Suppressor macrophage treated with lipopolysaccharide for 1 hour (primary cell): Measurements from ENCODE around the gene SYNGAP1.
A peak's percentile ranks its signal among the peaks of the same experiment; 100 is the strongest.

Experiments
- DNase-seq, 3 donors: peaks; one replicate each; pipeline ENCODE4 v3.0.0-alpha.2; 2020 to 2022

Gene SYNGAP1

GRCh38 chr6:33405386-33405940 is 14.4 kb upstream of the SYNGAP1 start:
- no peak for DNase-seq

GRCh38 chr6:33406126-33406525 is 13.7 kb upstream of the SYNGAP1 start:
- no peak for DNase-seq

GRCh38 chr6:33407132-33407718 is 12.6 kb upstream of the SYNGAP1 start:
- peak; percentile 50 to 73 (median 63) for DNase-seq

GRCh38 chr6:33410050-33410710 is 9.7 kb upstream of the SYNGAP1 start:
- DNase-seq, result peak; percentile 99

- DNase-seq, result peak; percentile 62 to 88 (median 73)
Measured at GRCh38 chr6:33410711-33411631, 8.9 kb upstream of the SYNGAP1 start, which contains the start of gene PHF1. Gene PHF1, plus strand, starts transcription at chr6:33411014. Its CDS starts 1,250 bp downstream, at chr6:33412264.

GRCh38 chr6:33411632-33412005 is 8.2 kb upstream of the SYNGAP1 start:
- DNase-seq, result no peak

- DNase-seq, result no peak
Measured at GRCh38 chr6:33412140-33413009, 7.5 kb upstream of the SYNGAP1 start.

GRCh38 chr6:33413241-33414120 is 6.4 kb upstream of the SYNGAP1 start:
- no peak for DNase-seq

GRCh38 chr6:33414592-33415271 is 5.1 kb upstream of the SYNGAP1 start:
- DNase-seq, result peak in 2 of 3 donors; percentile 27

GRCh38 chr6:33415831-33416230 is 4.0 kb upstream of the SYNGAP1 start:
- DNase-seq, result no peak

- DNase-seq, result no peak
Measured at GRCh38 chr6:33416386-33417127, 3.3 kb upstream of the SYNGAP1 start.

- DNase-seq, result peak; percentile 84 to 89 (median 84)
Measured at GRCh38 chr6:33417128-33417902, 2.5 kb upstream of the SYNGAP1 start.

GRCh38 chr6:33417903-33418689 is 1.8 kb upstream of the SYNGAP1 start, which contains the start of gene CUTA:
Gene CUTA, minus strand, starts transcription at chr6:33418107. Its CDS starts 107 bp downstream, at chr6:33418000.
- peak; percentile 99 to 100 (median 99) for DNase-seq

GRCh38 chr6:33418690-33419291 is 1.1 kb upstream of the SYNGAP1 start:
- DNase-seq, result peak; percentile 47 to 75 (median 67)

GRCh38 chr6:33420491-33421343 is 852 bp downstream of the SYNGAP1 start:
- DNase-seq, result no peak

GRCh38 chr6:33421344-33421643 is 1.4 kb downstream of the SYNGAP1 start:
- no peak for DNase-seq

- DNase-seq, result no peak
Measured at GRCh38 chr6:33423777-33424176, 3.9 kb downstream of the SYNGAP1 start.
